Stimulated activated CD8-positive, alpha-beta memory T cell treated with anti-CD3 and anti-CD28 coated beads, Interleukin-15, amount 100 ng/mL, for 1 hour (primary cell): ENCODE measurements around the gene MSANTD1.
A peak's percentile ranks its signal among the peaks of the same experiment; 100 is the strongest.

Source experiments
- DNase-seq: peaks from one replicate; pipeline ENCODE4 v3.0.0-alpha.2; 2020; ENCODE audit warnings: low read depth

MSANTD1 gene

DNA sequence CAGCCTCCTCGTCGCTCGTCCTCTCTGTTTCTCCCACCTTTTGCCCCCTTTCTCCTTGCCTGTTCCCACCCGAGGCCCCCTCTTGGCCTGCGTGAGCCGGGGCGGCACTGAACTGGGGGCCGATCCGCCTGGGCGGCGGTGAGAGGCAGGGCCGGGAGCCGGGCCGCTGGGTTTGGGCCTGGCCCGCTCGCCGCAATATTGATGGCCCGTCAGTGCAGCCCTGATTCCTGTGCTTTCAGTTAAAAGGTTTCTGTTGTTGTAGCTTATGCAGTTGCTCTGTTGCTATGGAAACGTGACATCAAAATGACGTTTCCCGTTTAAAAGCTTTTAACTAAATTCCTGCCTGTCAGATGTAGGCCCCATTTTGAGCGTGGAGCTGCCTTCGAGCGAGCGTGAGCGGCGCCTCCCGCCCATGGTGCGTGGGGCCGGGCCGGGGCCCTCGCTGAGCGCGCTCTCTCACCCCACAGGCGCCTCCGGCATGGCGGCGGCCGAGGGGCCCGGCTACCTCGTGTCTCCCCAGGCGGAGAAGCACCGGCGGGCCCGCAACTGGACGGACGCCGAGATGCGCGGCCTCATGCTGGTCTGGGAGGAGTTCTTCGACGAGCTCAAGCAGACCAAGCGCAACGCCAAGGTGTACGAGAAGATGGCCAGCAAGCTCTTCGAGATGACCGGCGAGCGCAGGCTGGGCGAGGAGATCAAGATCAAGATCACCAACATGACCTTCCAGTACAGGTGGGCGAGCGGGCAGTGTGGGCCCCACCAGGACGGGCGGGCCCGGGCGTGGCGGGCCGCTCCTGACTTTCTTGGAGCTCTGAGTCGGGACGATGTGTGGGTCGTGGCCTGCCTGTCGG, at the start of gene MSANTD1:
MSANTD1 (plus strand) TSS at position 349 of the 851 bp plus-strand sequence; CDS start at position 413, 64 bp downstream.
- no peak for DNase-seq

DNA sequence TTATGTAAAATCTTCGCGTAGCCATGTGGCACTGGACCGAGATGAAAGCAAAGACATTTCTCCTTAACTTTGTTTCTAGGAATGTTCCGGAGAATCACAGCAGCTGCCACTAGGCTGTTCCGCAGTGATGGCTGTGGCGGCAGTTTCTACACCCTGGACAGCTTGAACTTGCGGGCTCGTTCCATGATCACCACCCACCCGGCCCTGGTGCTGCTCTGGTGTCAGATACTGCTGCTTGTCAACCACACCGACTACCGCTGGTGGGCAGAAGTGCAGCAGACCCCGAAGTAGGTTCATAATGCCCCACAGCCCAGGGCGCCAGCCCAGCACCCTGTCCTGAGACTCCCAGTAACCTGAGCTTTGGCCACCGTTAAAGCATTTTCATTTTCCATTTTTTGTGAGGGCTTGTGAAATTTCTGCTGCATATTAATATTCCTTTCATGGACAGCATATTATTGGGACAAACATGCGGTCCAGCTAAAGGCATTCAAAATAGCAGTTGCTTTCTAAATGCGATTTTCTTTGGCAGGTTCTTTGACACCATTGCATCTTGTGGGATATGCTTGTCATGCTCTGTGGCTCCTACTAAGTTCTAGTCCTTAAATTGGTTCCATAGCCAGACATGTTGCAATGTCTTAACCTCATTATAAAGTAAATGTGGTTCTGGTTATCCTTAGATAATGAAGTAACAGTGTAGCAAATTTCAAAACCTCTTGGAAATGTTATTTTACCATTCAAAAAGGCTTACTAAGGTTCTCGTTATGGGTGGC, 49.1 kb upstream of the MSANTD1 start:
- DNase-seq: no peak

DNA sequence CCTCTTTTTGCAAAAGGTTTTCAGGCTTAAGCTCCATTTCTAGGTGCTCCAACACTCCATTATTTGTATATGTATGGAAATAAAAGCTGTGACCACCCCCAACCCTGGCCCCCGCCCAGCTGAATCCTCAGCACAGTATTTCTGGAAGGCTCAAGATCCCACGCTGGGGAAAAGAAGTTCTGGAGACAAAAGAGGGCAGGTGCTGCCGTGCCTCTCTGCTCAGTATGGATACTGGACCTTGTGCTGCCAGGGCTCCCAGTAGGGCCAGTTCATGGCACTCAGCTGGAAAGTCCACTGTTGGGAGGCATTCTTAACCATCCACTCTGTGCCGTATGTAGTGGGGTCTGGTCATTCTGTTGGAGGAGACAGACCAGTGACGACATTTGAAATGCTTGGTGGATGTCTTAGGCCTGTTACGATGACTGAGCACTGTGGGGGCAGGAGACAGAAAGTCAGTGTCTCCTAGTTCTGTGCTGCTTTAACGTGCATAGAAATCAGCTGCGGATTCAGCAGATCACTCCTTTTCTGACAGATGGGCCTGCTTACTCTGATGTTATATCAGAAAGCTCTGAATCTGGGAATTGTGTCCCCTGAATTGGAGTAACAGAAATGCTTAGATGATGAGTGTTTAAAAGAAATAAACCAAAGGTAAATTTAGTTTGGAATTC, 48.4 kb upstream of the MSANTD1 start:
- DNase-seq: no peak

DNA sequence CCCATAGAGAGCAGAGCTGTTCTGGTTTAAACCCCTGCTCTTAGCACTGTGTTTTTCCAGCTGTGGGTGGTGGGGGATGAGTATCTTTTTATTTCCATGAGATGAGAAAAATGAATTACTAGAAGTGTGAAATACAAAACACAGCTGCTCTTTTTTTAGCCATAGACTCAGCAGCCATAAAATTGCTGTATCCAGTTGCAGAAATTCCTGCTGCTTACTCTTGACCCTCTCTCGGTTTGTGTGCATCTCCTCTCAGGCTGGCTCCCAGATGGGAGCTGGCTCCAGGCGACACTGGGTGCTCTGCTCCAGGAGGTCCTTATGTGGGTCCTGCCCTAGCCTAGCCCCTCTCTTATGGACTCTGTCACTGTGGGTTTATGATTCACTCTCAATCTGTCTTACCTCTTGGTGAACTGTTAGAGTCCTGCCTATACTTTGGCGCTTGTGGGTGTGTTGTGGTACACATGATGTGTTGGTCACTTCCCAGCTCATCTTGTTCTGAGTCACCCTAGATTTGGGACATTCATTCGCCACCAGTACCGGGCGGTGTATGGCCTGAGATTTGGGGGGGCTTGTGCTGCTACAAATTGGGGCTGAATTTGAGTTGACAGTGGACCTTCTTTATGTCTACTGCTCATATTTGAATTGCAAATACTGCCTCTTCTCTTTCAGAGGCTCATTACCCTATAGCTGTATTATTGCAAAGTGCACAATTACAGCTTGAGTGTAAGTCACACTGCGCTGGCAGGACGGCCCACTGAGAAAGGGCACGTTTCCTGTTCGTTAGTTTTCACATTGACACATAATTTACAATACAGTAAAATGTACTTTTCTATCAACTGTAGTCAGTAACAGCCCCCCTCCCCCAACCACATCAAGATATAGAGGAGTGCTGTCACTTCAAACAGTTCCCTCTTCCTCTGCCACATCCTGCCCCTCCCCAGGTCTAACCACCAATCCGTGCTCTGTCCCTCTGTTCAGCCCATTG, 46.9 kb upstream of the MSANTD1 start:
- DNase-seq: peak; percentile 42

DNA sequence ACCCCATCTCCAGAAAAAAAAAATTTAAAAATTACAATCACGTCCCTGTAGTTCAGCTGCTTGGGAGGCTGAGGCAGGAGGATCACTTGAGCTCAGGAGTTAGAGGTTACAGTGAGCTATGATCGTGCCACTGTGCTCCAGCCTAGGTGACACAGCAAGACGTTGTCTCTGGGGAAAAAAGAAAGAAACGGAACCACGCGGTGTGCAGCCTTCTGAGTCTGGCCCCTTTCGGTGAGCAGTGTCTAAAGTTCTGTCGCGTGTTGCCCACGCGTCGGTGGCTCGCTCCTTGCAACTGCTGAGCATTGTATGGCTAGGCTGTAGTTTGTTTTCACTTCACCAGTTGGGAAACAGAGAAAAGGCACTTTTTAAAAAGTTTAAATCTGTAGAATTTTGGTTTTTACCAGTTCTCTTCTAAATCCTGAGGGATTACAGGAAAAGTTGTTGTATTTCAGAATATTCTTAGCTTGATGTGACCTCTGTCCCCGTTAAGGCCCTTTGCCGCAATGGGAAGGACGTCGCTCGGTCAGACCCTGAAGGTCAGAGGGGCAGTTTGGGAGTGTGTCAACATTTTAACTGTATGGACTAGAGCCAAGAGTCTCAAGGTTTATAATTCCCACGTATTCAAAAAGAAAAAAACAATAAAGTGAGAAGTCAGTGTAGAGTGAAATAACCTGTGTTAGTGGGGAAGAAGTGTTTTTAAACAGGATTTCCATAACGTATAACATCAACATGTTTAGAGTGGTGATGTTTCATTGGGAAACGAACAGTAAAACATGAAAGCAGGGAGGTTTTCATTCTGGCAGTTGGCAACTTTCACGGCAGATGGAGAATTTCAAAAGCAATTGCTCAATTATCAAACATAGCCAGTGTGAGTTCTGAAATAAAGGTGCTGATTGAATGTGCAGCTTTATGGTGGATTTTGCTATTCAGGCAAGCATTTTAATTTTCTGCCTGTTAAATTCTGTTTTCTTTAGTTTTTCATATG, 45.8 kb upstream of the MSANTD1 start:
- DNase-seq: no peak

DNA sequence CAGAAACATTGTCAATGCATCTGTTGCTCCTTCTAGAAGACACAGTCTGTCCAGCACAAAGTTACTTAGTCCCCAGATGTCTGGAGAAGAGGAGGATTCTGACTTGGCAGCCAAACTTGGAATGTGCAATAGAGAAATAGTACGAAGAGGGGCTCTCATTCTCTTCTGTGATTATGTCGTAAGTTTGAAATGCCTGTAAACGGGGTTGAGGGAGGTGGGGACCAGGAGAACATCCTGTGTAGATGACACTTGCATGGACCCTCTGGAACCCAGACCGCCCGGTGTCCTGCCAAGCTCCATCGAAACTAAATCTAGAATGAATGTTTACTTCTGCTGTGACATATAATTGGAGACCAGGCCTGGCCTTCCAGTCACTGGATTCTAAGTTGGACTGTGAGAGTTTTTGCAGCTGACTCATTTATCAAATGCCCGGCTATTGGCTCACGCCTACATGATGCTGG, 45.0 kb upstream of the MSANTD1 start:
- no peak for DNase-seq

DNA sequence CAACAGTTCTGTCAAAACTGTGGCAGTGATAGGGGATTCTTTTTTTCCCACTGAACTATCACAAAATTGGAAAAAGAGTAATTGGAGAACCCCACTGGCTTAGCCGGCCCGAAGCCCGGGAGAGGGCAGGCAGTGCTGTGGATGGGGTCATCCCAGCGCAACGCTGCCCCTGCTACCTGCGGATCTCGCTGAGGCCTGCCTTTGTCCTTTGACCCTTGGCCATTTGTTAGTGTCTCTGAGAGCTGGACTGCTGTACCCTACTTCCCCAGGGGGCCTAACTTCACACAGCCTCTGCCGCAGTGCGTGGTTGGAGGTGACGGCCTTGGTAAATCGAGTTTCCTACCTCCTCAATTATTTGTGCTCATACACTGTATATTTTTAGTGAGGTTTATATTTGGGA, 43.0 kb upstream of the MSANTD1 start:
- DNase-seq: no peak

DNA sequence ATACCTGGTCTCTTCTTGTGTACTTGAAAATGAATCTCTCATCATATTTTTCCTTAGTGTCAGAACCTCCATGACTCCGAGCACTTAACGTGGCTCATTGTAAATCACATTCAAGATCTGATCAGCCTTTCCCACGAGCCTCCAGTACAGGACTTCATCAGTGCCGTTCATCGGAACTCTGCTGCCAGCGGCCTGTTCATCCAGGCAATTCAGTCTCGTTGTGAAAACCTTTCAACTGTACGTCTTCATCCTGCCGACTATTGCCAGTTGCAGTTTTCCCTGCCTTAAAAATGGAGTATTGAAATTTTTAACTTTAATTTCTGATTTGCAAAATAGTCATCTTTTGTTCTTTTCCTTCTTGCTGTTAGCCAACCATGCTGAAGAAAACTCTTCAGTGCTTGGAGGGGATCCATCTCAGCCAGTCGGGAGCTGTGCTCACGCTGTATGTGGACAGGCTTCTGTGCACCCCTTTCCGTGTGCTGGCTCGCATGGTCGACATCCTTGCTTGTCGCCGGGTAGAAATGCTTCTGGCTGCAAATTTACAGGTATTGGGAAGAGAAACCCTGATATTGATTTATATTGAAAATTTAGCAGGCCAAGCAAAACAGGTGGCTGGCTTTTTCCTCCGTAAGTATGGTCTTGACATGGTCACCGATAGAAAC, 42.4 kb upstream of the MSANTD1 start:
- no peak for DNase-seq

DNA sequence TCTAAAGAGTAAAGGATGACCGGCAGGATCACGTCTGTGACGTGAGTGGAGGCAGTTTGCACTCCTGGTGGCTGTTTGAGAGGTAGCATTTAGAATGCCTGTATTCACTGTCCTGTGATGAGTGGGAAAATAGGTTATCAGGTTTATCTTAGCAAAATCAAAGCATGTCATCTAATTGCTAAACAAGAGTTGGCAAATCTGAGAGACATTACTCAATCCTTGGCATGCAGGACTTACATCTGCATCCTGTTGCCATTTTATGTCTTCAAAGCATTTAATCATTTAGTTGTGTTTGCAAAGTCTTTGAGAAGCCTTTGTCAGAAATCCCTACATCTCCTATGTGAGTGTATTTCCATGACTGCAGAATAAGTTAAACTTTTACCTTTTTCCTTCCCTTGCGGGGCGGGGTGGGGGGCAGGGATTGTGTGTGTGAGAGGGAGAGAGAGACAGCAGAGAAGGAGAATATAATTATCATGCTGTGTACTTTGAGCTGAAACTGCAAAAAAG, 41.4 kb upstream of the MSANTD1 start:
- DNase-seq: no peak

DNA sequence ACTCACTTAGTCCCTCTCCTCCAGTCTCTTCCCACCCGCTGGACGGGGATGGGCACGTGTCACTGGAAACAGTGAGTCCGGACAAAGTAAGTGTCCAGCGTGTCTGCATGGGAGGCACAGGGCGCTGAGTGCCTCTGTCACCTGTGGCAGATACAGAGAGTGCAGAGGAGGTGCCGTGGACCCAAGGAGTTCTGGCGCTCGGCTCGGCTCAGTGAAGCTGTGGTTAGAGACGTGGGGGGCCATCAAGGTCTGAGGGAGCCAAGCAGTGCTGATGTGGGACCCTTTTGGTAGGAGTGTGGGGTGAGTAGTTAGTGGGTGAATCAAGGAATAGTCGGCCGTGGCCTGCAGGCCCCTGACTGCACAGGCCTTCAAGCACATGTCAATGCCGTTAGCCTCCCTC, 40.1 kb upstream of the MSANTD1 start:
- no peak for DNase-seq

DNA sequence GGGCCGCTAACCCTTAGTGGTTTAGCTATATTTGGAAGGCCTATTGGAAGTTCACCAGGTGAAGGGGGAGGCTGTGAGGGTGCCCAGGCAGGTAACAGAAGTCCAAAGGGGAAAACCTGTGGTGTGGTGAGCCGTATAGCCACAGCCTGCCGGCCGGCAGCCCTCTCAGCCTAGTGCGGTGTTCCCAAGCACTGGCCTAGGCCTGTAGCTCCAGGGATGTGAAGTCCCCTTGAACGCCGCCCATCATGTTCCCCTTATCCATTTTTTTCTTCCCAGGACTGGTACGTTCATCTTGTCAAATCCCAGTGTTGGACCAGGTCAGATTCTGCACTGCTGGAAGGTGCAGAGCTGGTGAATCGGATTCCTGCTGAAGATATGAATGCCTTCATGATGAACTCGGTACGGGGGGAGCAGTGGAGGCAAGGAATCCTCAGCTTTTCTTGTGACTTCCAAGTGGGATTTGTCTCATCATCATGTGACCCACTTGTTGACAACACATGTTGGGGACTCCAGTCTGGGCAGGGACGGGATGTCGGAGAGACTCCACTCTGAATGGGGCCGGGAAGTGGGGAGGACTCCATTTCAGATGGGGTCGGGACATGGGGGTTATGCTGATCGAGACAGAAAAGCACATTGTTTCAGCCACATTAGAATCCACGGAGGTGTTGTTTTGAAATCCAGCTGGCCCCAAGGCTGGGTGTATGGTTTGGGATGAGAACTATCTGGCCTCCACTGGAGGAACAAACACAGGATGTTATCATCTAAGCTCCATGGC, 39.2 kb upstream of the MSANTD1 start:
- no peak for DNase-seq

DNA sequence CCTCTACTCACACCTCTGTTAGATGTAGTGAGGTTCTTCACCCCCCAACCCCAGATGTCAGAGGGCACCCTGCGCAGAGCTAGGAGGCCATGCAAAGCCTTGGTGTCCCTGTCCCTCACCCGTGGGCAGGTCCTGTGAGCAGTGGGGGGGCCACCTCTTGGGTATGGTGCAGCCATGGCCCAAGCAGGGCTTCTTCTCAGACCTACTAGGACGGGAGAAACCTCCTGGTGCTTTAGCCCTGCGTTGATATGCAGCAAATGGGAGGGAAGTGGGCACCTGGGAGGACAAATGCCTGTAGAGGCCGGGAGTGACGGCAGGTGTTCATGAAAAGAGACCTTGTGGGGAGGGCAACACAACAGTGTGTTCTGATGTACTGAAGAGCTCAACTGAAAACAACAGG, 38.5 kb upstream of the MSANTD1 start:
- no peak for DNase-seq

DNA sequence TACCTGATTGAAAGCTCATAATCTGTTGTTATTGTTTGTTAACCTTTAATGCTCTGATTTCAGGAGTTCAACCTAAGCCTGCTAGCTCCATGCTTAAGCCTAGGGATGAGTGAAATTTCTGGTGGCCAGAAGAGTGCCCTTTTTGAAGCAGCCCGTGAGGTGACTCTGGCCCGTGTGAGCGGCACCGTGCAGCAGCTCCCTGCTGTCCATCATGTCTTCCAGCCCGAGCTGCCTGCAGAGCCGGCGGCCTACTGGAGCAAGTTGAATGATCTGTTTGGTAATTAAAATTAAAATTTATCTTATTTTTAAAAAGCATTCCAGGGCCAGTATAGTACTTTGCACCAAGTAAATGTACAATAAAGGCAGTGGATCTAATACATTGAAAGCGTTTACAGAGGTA, 37.1 kb upstream of the MSANTD1 start:
- no peak for DNase-seq

DNA sequence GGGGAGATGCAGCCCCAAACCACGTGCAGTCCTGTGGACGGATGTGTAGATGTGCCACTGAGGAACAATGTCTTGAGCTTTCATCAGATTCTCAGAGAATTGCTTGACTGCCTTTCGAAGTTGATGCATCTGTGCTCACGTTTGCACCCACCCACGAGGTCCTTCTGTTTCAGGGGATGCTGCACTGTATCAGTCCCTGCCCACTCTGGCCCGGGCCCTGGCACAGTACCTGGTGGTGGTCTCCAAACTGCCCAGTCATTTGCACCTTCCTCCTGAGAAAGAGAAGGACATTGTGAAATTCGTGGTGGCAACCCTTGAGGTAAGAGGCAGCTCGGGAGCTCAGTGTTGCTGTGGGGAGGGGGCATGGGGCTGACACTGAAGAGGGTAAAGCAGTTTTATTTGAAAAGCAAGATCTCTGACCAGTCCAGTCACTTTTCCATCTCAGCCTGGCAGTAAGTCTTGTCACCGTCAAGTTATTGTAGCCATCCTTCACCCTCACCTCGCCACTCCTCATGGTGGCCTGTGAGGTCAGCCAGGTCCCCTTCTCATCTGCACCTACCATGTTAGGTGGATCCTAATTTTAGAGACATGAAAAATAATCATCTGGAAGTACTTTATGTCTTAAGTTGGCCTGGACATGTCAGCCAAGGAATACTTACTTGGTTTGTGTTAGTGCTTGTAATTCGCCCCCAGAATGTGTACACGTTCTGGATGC, 36.4 kb upstream of the MSANTD1 start:
- no peak for DNase-seq

DNA sequence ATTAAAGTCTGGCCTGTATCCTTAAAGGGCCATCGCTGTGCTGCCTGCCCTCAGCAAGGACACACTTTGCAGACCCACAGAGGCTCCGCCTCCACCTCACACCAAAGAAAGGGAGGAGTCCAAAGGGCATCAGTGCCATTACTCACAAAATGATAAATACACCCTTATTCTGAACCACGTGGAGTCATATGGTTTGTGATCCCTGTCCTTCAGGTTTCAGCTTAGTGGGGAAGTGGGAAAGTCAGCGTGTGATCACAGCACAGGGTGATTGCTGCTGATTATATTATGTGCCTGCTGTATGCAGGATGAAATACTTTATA, 35.9 kb upstream of the MSANTD1 start:
- no peak for DNase-seq

DNA sequence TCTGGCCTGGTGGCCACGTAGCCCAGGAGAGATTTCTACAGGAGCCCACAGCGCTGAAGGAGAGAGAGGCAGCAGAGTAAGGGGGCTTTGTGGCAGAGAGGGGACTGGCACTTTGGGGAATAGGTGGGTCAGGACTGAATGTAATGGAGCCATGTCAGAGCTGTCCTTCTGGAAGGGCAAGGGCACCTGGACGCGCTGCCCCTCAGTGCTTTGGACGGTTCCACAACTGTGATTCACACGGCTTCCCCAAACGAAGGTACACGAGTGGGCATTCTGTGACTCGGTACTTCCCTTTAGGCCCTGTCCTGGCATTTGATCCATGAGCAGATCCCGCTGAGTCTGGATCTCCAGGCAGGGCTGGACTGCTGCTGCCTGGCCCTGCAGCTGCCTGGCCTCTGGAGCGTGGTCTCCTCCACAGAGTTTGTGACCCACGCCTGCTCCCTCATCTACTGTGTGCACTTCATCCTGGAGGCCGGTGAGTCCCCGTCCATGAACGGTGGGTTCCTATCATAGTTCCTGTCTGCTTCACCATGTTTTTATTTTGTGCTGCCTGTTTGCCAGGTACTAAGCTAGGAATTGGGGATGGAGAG, 35.2 kb upstream of the MSANTD1 start:
- no peak for DNase-seq

DNA sequence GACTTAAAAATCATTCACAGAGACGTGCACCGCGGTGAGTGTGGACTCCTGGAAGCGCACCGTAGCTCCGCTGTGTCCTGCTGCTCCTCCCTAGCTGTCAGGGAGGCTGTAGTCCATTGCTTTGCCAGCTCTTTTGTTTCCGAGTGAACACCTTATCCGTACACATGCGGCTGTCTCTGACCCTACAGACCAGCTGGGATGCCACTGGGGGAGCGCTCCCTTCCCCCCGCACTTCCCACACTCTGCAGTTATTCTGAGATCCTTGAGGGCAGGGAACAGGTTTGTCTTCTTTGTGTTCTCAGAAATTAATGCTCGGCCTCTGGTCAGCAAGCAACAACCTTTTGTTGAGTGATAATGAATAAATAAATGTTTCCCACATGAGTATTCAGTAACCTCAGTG, 33.7 kb upstream of the MSANTD1 start:
- no peak for DNase-seq

DNA sequence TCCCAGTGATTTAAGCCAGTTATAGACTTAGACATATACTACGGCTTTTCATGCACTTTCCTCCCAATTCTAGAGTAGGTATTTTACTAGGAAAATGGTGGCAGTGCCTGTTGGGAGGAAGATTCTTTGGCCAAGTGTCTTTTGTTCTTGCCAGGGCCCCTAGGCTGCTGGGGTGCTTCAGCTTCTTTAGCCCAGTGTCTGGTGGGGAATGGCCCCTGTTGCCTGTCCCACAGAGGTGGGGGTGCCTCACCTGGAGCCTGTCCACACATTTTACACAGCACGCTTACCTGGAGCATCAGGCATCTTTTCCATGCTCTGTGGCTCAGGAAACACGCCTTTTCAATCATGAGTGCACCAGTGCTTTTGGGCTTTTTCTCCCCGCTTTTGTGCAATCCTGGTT, 33.2 kb upstream of the MSANTD1 start:
- no peak for DNase-seq
